Stimulated activated naive CD8-positive, alpha-beta T cell treated with anti-CD3 and anti-CD28 coated beads, Interleukin-15, Interleukin-2, amounts not matched to agents 100 ng/mL and 50 ng/mL, for 24 hours (primary cell): ENCODE results near the gene CCDC197.

Experiments used
- H3K27ac Mint-ChIP-seq: one replicate; pipeline ENCODE4 v1.8.0; 2021; ENCODE audit warnings: mild to moderate bottlenecking, mixed read lengths
- H3K27me3 Mint-ChIP-seq: one replicate; pipeline ENCODE4 v1.8.0; 2021; ENCODE audit warnings: mixed read lengths
- H3K36me3 Mint-ChIP-seq: one replicate; pipeline ENCODE4 v1.8.0; 2021; ENCODE audit warnings: low read depth, mixed read lengths
- H3K4me1 Mint-ChIP-seq: one replicate; pipeline ENCODE4 v1.8.0; 2021; ENCODE audit warnings: low read depth, mixed read lengths
- H3K4me3 Mint-ChIP-seq: one replicate; pipeline ENCODE4 v1.8.0; 2021; ENCODE audit warnings: mild to moderate bottlenecking, mixed read lengths
- H3K9me3 Mint-ChIP-seq: one replicate; pipeline ENCODE4 v1.8.0; 2021; ENCODE audit warnings: mixed read lengths

The CCDC197 gene

GRCh38 chr14:93996130-93996695, 888 bp upstream of the CCDC197 start:
- Mint-ChIP-seq H3K4me3 (no peak overlapping the region), H3K9me3 (no peaks in the 10 kb centered on the region), H3K36me3 (no peaks in the 10 kb centered on the region), H3K27me3 (peaks cover 3% of the 10 kb centered on the region), H3K4me1 (peaks cover 60% of the 10 kb centered on the region), H3K27ac (peak overlapping the region; percentile 78)

GRCh38 chr14:93997916-93998870, 1.1 kb downstream of the CCDC197 start:
- Mint-ChIP-seq H3K4me3 (no peak overlapping the region), H3K9me3 (no peaks in the 10 kb centered on the region), H3K27ac (peak overlapping the region; percentile 63), H3K36me3 (no peaks in the 10 kb centered on the region), H3K27me3 (no peaks in the 10 kb centered on the region), H3K4me1 (peaks cover 64% of the 10 kb centered on the region)

- Mint-ChIP-seq H3K4me3 (no peak overlapping the region), H3K9me3 (no peaks in the 10 kb centered on the region), H3K36me3 (no peaks in the 10 kb centered on the region), H3K27me3 (peaks cover 4% of the 10 kb centered on the region), H3K4me1 (peaks cover 61% of the 10 kb centered on the region), H3K27ac (no peak overlapping the region)
These were observed 1.8 kb downstream of the CCDC197 start for GRCh38 chr14:93998871-93999403.

- H3K27ac Mint-ChIP-seq = peak overlapping the region; percentile 31
- peaks cover 4% of the 10 kb centered on the region for H3K27me3 Mint-ChIP-seq
- peaks cover 55% of the 10 kb centered on the region for H3K4me1 Mint-ChIP-seq
- H3K9me3 Mint-ChIP-seq = no peaks in the 10 kb centered on the region
- H3K36me3 Mint-ChIP-seq = no peaks in the 10 kb centered on the region
- H3K4me3 Mint-ChIP-seq = no peak overlapping the region
These were observed 2.5 kb downstream of the CCDC197 start for GRCh38 chr14:93999573-93999972.

- H3K4me3 Mint-ChIP-seq = no peak overlapping the region
- H3K4me1 Mint-ChIP-seq = peaks cover 48% of the 10 kb centered on the region
- H3K27ac Mint-ChIP-seq = no peak overlapping the region
- H3K27me3 Mint-ChIP-seq = peaks cover 11% of the 10 kb centered on the region
- no peaks in the 10 kb centered on the region for H3K36me3 Mint-ChIP-seq
- no peaks in the 10 kb centered on the region for H3K9me3 Mint-ChIP-seq
These were observed 3.2 kb downstream of the CCDC197 start for GRCh38 chr14:94000267-94000666.

GRCh38 chr14:94001016-94001415, 3.9 kb downstream of the CCDC197 start:
- peaks cover 16% of the 10 kb centered on the region for H3K27me3 Mint-ChIP-seq
- no peaks in the 10 kb centered on the region for H3K9me3 Mint-ChIP-seq
- H3K4me3 Mint-ChIP-seq = no peak overlapping the region
- H3K36me3 Mint-ChIP-seq = no peaks in the 10 kb centered on the region
- H3K4me1 Mint-ChIP-seq = peaks cover 40% of the 10 kb centered on the region
- no peak overlapping the region for H3K27ac Mint-ChIP-seq

GRCh38 chr14:94001501-94002396, 4.6 kb downstream of the CCDC197 start:
- Mint-ChIP-seq H3K4me1 (peaks cover 34% of the 10 kb centered on the region), H3K27ac (peak overlapping the region; percentile 76), H3K36me3 (no peaks in the 10 kb centered on the region), H3K9me3 (no peaks in the 10 kb centered on the region), H3K27me3 (peaks cover 16% of the 10 kb centered on the region), H3K4me3 (peak overlapping the region; percentile 6)

- H3K27me3 Mint-ChIP-seq = peaks cover 27% of the 10 kb centered on the region
These were observed 6.3 kb downstream of the CCDC197 start for GRCh38 chr14:94003397-94003796.

GRCh38 chr14:94004015-94004414, 6.9 kb downstream of the CCDC197 start:
- H3K27ac Mint-ChIP-seq = no peak overlapping the region
- H3K36me3 Mint-ChIP-seq = no peaks in the 10 kb centered on the region
- H3K4me3 Mint-ChIP-seq = no peak overlapping the region
- H3K9me3 Mint-ChIP-seq = no peaks in the 10 kb centered on the region
- peaks cover 27% of the 10 kb centered on the region for H3K27me3 Mint-ChIP-seq
- H3K4me1 Mint-ChIP-seq = peaks cover 24% of the 10 kb centered on the region

More at GRCh38 chr14:94003397-94003796, 6.3 kb downstream of the CCDC197 start:
- Mint-ChIP-seq H3K4me1 (peaks cover 25% of the 10 kb centered on the region), H3K36me3 (no peaks in the 10 kb centered on the region), H3K9me3 (no peaks in the 10 kb centered on the region), H3K27ac (no peak overlapping the region), H3K4me3 (no peak overlapping the region)

- Mint-ChIP-seq H3K4me1 (peaks cover 27% of the 10 kb centered on the region), H3K9me3 (no peaks in the 10 kb centered on the region), H3K27ac (no peak overlapping the region), H3K4me3 (no peak overlapping the region), H3K27me3 (peaks cover 32% of the 10 kb centered on the region), H3K36me3 (no peaks in the 10 kb centered on the region)
These were observed 8.4 kb downstream of the CCDC197 start for GRCh38 chr14:94005324-94006073.

GRCh38 chr14:94008234-94008633, 11.1 kb downstream of the CCDC197 start:
- H3K9me3 Mint-ChIP-seq = no peaks in the 10 kb centered on the region
- no peak overlapping the region for H3K27ac Mint-ChIP-seq
- H3K4me3 Mint-ChIP-seq = no peak overlapping the region
- H3K36me3 Mint-ChIP-seq = no peaks in the 10 kb centered on the region
- H3K27me3 Mint-ChIP-seq = peaks cover 39% of the 10 kb centered on the region
- peaks cover 37% of the 10 kb centered on the region for H3K4me1 Mint-ChIP-seq

GRCh38 chr14:94009767-94010166, 12.7 kb downstream of the CCDC197 start:
- no peak overlapping the region for H3K4me3 Mint-ChIP-seq
- peaks cover 33% of the 10 kb centered on the region for H3K27me3 Mint-ChIP-seq
- no peaks in the 10 kb centered on the region for H3K36me3 Mint-ChIP-seq
- peak overlapping the region; percentile 13 for H3K27ac Mint-ChIP-seq
- peaks cover 37% of the 10 kb centered on the region for H3K4me1 Mint-ChIP-seq
- H3K9me3 Mint-ChIP-seq = no peaks in the 10 kb centered on the region

GRCh38 chr14:94010625-94011024, 13.5 kb downstream of the CCDC197 start:
- Mint-ChIP-seq H3K4me1 (peaks cover 37% of the 10 kb centered on the region), H3K9me3 (no peaks in the 10 kb centered on the region), H3K36me3 (no peaks in the 10 kb centered on the region), H3K27ac (no peak overlapping the region), H3K4me3 (no peak overlapping the region), H3K27me3 (peaks cover 24% of the 10 kb centered on the region)

- Mint-ChIP-seq H3K4me1 (peaks cover 37% of the 10 kb centered on the region), H3K27me3 (peaks cover 26% of the 10 kb centered on the region), H3K27ac (peak overlapping the region; percentile 26), H3K36me3 (no peaks in the 10 kb centered on the region), H3K4me3 (no peak overlapping the region), H3K9me3 (no peaks in the 10 kb centered on the region)
These were observed 14.7 kb downstream of the CCDC197 start for GRCh38 chr14:94011795-94012194.
